Measurements from ENCODE around the gene CELA1.
A peak's percentile ranks its signal among the peaks of the same experiment; 100 is the strongest.

Gene CELA1

DNA sequence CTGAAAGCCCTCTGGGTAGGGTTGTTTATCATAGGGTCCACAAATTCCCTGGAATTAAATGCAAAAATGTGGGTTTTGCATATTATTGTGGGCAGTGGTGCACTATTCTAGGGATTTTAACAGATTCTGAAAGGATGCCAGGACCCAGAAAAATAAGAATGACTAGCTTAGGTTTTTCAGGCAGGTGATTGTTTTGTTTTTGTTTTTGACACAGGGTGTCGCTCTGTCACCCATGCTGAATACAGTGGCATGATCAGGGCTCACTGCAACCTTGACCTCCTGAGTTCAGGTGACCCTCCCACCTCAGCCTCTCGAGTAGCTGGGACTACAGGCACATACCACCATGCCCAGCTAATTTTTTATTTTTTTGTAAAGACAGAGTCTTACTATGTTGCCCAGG, 25.5 kb upstream of the CELA1 start:
- Histone ChIP-seq H3K36me3 (ENCODE audit: insufficient read depth, insufficient read length, low read length) (peaks cover 66% of the 10 kb centered on the region), H3K4me3 (ENCODE audit: insufficient read length, low read depth) (no peak overlapping the region), H3K27me3 (ENCODE audit: insufficient read depth, insufficient read length) (no peaks in the 10 kb centered on the region), H3K9me3 (ENCODE audit: insufficient read depth, low read length) (no peaks in the 10 kb centered on the region), H3K9ac (ENCODE audit: insufficient read length, low read depth) (peak overlapping the region; percentile 7), H3K4me1 (ENCODE audit: insufficient read depth, insufficient read length) (peaks cover 11% of the 10 kb centered on the region)
- no peak for DNase-seq (ENCODE audit: low read depth, low spot score)
- TF ChIP-seq ZNF274 (IDR thresholded peaks at IDR 0.05; ENCODE audit: low read depth, low read length) = no peak

- H3K4me1 ChIP-seq (ENCODE audit: insufficient read depth, insufficient read length) = peaks cover 11% of the 10 kb centered on the region
- peaks cover 61% of the 10 kb centered on the region for H3K36me3 ChIP-seq (ENCODE audit: insufficient read depth, insufficient read length, low read length)
- H3K4me3 ChIP-seq (ENCODE audit: insufficient read length, low read depth) = no peak overlapping the region
- H3K9me3 ChIP-seq (ENCODE audit: insufficient read depth, low read length) = no peaks in the 10 kb centered on the region
- TF ChIP-seq YY1 (IDR thresholded peaks at IDR 0.05; ENCODE audit: insufficient read depth, insufficient read length) = no peak
- H3K9ac ChIP-seq (ENCODE audit: insufficient read length, low read depth) = peak overlapping the region; percentile 7
- DNase-seq (ENCODE audit: low read depth, low spot score) = peak; percentile 95
- no peaks in the 10 kb centered on the region for H3K27me3 ChIP-seq (ENCODE audit: insufficient read depth, insufficient read length)
Measured at GRCh38 chr12:51371295-51371953, 24.9 kb upstream of the CELA1 start.

- H3K4me3 ChIP-seq (ENCODE audit: insufficient read length, low read depth) = no peak overlapping the region
- H3K36me3 ChIP-seq (ENCODE audit: insufficient read depth, insufficient read length, low read length) = peaks cover 61% of the 10 kb centered on the region
- no peak for DNase-seq (ENCODE audit: low read depth, low spot score)
- peaks cover 11% of the 10 kb centered on the region for H3K4me1 ChIP-seq (ENCODE audit: insufficient read depth, insufficient read length)
- TF ChIP-seq ZNF274 (IDR thresholded peaks at IDR 0.05; ENCODE audit: low read depth, low read length) = no peak
- no peak for TF ChIP-seq YY1 (IDR thresholded peaks at IDR 0.05; ENCODE audit: insufficient read depth, insufficient read length)
- TF ChIP-seq SUZ12 (IDR thresholded peaks at IDR 0.05; ENCODE audit: extremely low read depth, insufficient read depth, insufficient read length) = no peak
- no peak overlapping the region for H3K9ac ChIP-seq (ENCODE audit: insufficient read length, low read depth)
- H3K9me3 ChIP-seq (ENCODE audit: insufficient read depth, low read length) = no peaks in the 10 kb centered on the region
- H3K27me3 ChIP-seq (ENCODE audit: insufficient read depth, insufficient read length) = no peaks in the 10 kb centered on the region
Measured at GRCh38 chr12:51370667-51371066, 24.2 kb upstream of the CELA1 start.

DNA sequence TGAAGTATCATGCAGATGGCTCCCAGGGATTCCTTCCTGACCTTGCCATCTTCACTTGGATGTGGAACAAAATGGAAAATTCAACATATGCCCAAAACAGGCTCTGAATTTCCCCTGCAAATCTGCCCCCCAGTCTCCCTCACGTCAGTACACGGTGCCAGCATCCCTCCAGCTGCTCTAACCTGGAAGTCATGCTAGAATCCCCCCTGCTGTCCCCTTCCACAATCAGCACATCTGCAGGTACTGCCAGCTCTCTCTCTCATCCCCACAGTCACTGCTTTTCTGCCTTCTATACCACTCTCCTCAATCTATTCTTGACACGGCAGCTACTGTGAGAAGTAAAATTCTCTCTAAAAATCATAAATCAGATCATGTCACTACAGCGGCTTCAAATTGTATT, 23.1 kb upstream of the CELA1 start:
- Histone ChIP-seq H3K36me3 (ENCODE audit: insufficient read depth, insufficient read length, low read length) (peaks cover 63% of the 10 kb centered on the region), H3K27me3 (ENCODE audit: insufficient read depth, insufficient read length) (no peaks in the 10 kb centered on the region), H3K4me3 (ENCODE audit: insufficient read length, low read depth) (no peak overlapping the region), H3K4me1 (ENCODE audit: insufficient read depth, insufficient read length) (peaks cover 11% of the 10 kb centered on the region), H3K9me3 (ENCODE audit: insufficient read depth, low read length) (no peaks in the 10 kb centered on the region), H3K9ac (ENCODE audit: insufficient read length, low read depth) (no peak overlapping the region)
- DNase-seq (ENCODE audit: low read depth, low spot score) = no peak
- no peak for TF ChIP-seq SUZ12 (IDR thresholded peaks at IDR 0.05; ENCODE audit: extremely low read depth, insufficient read depth, insufficient read length)
- no peak for TF ChIP-seq YY1 (IDR thresholded peaks at IDR 0.05; ENCODE audit: insufficient read depth, insufficient read length)
- TF ChIP-seq ZNF274 (IDR thresholded peaks at IDR 0.05; ENCODE audit: low read depth, low read length) = no peak

- H3K4me1 ChIP-seq (ENCODE audit: insufficient read depth, insufficient read length) = peaks cover 11% of the 10 kb centered on the region
- peaks cover 63% of the 10 kb centered on the region for H3K36me3 ChIP-seq (ENCODE audit: insufficient read depth, insufficient read length, low read length)
- no peak overlapping the region for H3K9ac ChIP-seq (ENCODE audit: insufficient read length, low read depth)
- no peaks in the 10 kb centered on the region for H3K9me3 ChIP-seq (ENCODE audit: insufficient read depth, low read length)
- H3K27me3 ChIP-seq (ENCODE audit: insufficient read depth, insufficient read length) = no peaks in the 10 kb centered on the region
- TF ChIP-seq ZNF274 (IDR thresholded peaks at IDR 0.05; ENCODE audit: low read depth, low read length) (no peak), YY1 (IDR thresholded peaks at IDR 0.05; ENCODE audit: insufficient read depth, insufficient read length) (no peak), SUZ12 (IDR thresholded peaks at IDR 0.05; ENCODE audit: extremely low read depth, insufficient read depth, insufficient read length) (no peak)
- DNase-seq (ENCODE audit: low read depth, low spot score) = no peak
- H3K4me3 ChIP-seq (ENCODE audit: insufficient read length, low read depth) = no peak overlapping the region
Measured at GRCh38 chr12:51368640-51369517, 22.4 kb upstream of the CELA1 start.

GRCh38 chr12:51365276-51365675, 18.8 kb upstream of the CELA1 start:
- no peak overlapping the region for H3K9ac ChIP-seq (ENCODE audit: insufficient read length, low read depth)
- no peak overlapping the region for H3K4me3 ChIP-seq (ENCODE audit: insufficient read length, low read depth)
- no peaks in the 10 kb centered on the region for H3K27me3 ChIP-seq (ENCODE audit: insufficient read depth, insufficient read length)
- TF ChIP-seq YY1 (IDR thresholded peaks at IDR 0.05; ENCODE audit: insufficient read depth, insufficient read length) = no peak
- no peaks in the 10 kb centered on the region for H3K9me3 ChIP-seq (ENCODE audit: insufficient read depth, low read length)
- peaks cover 78% of the 10 kb centered on the region for H3K36me3 ChIP-seq (ENCODE audit: insufficient read depth, insufficient read length, low read length)
- DNase-seq (ENCODE audit: low read depth, low spot score) = no peak
- H3K4me1 ChIP-seq (ENCODE audit: insufficient read depth, insufficient read length) = peaks cover 10% of the 10 kb centered on the region

GRCh38 chr12:51364001-51364400, 17.5 kb upstream of the CELA1 start:
- H3K4me1 ChIP-seq (ENCODE audit: insufficient read depth, insufficient read length) = peaks cover 5% of the 10 kb centered on the region
- TF ChIP-seq SUZ12 (IDR thresholded peaks at IDR 0.05; ENCODE audit: extremely low read depth, insufficient read depth, insufficient read length) (no peak), ZNF274 (IDR thresholded peaks at IDR 0.05; ENCODE audit: low read depth, low read length) (no peak)
- H3K27me3 ChIP-seq (ENCODE audit: insufficient read depth, insufficient read length) = no peaks in the 10 kb centered on the region
- H3K4me3 ChIP-seq (ENCODE audit: insufficient read length, low read depth) = no peak overlapping the region
- DNase-seq (ENCODE audit: low read depth, low spot score) = no peak
- no peak overlapping the region for H3K9ac ChIP-seq (ENCODE audit: insufficient read length, low read depth)
- H3K9me3 ChIP-seq (ENCODE audit: insufficient read depth, low read length) = no peaks in the 10 kb centered on the region
- H3K36me3 ChIP-seq (ENCODE audit: insufficient read depth, insufficient read length, low read length) = peaks cover 80% of the 10 kb centered on the region

Measured in NT2/D1 (cell line).